ENCODE measurements around the gene PAX5.

DNA sequence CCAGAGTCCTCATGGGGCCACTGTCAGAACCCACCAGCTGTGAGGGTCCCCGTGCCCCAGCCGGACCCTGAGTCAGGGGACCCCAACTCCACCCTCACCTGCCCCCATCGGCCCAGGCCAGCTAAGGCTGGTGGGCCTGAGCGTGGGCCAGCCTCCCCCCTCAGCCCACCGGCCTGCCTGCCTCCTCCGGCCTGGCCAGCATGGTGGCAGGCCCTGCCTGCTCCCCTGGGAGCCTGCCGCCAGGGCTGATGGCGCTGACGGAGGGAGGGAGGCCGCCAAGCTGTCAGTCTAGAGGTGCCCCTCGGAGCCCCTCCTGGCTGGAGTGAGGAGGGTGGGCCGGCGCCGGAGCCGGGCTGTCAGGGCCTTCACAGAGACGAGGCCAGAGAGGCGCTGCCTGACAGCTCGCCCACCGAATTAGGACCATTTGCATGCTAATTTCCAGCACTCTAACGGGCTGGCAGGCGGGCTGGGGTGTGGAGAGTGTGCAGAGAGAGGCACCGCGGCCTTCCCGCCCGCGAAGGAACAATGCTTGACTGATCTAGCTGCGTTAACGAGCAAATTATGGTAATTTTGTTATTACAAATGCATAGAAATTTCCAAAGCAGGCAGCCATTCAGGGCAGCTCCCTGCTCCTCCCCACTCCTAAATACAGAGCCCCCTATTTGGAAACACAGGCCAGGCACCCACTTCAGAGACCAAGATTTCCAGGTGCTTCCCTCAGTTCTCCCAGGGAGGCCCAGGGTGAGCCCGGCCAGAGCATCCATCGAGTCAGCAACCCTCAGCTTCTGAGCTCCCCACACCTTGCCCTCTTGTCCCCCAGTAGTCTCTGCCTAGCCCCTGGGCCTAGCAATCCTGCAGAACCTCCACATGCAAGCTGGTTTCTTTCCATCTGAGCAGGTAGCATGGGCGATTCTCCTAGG lies 169.3 kb downstream of the PAX5 start:
- TF ChIP-seq EZH2 (IDR thresholded peaks at IDR 0.05; ENCODE audit: insufficient read depth, poor library complexity, severe bottlenecking) (no peak), EZH2phosphoT487 (IDR thresholded peaks at IDR 0.05; ENCODE audit: insufficient read depth, low read depth) (no peak)
